GM21515 (cell line): ENCODE results near the gene DDR1.
A peak's percentile ranks its signal among the peaks of the same experiment; 100 is the strongest.
"Not testable (repeated sequence)": the region's sequence is repeated elsewhere in the genome, so short reads cannot be mapped to it uniquely, and the experiment has no call there.

Experiments used
- ATAC-seq: cut with Tn5 transposase; IDR thresholded peaks from one replicate; pipeline ENCODE4 v1.9.1; 2021; ENCODE audit not compliant: unreplicated experiment

The DDR1 gene

DNA sequence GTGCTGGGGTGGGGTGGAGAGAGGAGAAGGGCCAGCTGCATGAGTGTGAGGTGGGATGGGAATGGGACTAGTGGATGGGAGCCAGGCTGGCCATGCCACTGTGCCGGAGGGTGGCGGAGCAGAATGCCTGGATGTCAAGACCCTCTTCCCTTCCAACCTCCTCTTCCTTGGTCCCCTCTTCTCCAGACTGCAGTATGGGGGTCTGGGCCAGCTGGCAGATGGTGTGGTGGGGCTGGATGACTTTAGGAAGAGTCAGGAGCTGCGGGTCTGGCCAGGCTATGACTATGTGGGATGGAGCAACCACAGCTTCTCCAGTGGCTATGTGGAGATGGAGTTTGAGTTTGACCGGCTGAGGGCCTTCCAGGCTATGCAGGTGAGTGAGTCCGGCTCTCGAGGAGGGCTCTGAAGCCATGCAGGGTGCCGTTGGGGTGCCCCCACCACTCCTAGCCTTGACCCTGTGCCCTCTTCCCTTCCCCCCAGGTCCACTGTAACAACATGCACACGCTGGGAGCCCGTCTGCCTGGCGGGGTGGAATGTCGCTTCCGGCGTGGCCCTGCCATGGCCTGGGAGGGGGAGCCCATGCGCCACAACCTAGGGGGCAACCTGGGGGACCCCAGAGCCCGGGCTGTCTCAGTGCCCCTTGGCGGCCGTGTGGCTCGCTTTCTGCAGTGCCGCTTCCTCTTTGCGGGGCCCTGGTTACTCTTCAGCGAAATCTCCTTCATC is 7.7 kb downstream of the DDR1 start:
- ATAC-seq: no peak

DNA sequence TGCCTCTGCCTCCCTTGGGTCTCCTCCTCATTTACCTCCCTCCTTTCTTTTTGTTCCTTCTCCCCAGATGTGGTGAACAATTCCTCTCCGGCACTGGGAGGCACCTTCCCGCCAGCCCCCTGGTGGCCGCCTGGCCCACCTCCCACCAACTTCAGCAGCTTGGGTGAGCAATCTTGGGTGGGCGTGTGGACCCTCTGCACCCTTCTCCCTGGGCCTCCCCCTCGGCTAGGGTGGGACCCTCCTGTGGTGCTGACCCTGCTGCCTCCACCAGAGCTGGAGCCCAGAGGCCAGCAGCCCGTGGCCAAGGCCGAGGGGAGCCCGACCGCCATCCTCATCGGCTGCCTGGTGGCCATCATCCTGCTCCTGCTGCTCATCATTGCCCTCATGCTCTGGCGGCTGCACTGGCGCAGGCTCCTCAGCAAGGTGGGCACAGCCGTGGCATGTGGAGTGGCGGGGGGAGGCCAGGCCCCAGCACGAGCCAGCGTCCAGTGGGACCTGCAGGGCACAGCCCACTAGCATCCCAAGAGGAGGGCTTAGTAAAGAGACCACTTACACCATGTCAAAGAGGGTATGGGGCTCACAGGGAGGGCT is 8.8 kb downstream of the DDR1 start:
- no peak for ATAC-seq

DNA sequence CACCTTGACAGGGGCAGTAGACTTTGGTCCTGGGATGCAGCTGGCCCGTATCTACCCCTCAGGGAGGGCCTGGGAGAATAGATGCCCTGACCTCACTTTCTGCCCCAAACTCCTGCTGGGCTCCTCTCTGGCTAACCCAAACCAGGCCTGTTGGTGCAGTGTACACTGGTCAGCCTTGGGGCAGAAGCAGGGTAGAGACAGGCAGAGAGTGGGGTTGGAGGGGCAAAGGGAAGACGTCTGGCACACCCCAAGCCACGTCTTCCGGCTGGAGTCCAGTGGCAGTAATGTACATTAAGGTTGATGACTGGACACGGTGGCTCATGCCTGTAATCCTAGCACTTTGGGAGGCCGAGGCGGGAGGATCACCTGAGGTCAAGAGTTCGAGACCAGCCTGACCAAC is 9.3 kb downstream of the DDR1 start:
- no peak for ATAC-seq

DNA sequence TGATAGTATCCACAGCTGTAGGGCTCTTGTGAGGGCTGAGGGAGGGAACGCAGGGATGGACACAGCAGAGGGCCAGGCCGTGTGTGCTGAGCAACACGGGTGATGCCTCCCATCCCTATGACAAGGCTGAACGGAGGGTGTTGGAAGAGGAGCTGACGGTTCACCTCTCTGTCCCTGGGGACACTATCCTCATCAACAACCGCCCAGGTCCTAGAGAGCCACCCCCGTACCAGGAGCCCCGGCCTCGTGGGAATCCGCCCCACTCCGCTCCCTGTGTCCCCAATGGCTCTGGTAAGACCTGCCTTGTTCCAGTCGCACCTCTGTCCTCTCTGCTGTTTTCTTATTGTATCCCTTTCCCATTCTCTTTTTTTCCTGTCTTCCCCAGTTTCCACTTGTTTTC is 10.1 kb downstream of the DDR1 start:
- ATAC-seq: no peak

DNA sequence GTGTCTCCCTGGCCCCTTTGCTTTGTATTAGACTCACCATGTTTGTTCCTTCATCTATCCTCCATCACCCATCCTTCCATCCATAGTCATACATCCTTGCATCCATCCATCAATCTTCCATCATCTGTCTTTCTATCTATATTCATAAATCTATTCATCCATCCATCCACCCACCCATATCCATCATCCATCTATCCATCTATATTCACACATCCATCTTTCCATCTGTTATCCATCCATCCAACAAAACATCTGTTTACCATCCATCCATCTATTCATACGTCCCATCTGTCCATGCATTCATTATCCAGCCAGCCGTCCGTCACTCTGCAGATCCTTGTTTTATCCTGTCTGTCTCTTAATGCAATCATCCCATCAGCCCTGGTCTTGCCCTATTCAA is 10.6 kb downstream of the DDR1 start:
- ATAC-seq: no peak

DNA sequence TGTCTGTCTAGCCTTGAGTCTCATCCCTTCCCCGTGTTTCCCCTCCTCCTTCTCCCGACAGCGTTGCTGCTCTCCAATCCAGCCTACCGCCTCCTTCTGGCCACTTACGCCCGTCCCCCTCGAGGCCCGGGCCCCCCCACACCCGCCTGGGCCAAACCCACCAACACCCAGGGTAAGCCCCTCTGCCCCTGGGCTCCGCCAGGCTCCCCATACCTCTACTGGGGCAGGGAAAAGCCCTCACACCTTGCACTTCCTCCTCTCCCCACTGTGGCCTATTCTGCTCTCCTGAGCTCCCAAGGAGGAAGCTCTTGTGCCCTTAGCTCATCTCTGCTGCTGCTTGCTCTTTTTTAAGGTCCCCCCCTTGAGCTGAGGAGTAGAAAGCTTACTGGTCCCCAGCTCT is 11.0 kb downstream of the DDR1 start:
- no peak for ATAC-seq

DNA sequence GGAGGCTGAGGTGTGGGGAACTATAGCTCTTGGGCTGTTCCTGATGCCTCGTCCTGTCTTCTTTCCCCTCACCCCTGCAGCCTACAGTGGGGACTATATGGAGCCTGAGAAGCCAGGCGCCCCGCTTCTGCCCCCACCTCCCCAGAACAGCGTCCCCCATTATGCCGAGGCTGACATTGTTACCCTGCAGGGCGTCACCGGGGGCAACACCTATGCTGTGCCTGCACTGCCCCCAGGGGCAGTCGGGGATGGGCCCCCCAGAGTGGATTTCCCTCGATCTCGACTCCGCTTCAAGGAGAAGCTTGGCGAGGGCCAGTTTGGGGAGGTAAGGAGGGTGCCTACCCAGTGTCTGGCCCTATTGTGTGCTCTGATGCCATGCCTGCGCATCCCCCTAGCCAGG is 12.2 kb downstream of the DDR1 start:
- no peak for ATAC-seq

DNA sequence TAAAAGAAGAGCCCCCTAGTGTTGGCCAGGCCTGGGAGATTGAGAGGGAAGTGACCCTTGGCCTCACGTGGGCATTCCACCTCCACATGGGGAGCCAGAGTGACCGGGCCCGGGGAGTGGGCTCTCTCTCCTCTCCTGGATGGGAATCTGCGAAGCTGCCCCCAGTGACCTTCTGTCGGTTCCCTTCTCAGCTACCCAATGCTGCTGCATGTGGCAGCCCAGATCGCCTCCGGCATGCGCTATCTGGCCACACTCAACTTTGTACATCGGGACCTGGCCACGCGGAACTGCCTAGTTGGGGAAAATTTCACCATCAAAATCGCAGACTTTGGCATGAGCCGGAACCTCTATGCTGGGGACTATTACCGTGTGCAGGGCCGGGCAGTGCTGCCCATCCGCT is 13.6 kb downstream of the DDR1 start:
- ATAC-seq: no peak

DNA sequence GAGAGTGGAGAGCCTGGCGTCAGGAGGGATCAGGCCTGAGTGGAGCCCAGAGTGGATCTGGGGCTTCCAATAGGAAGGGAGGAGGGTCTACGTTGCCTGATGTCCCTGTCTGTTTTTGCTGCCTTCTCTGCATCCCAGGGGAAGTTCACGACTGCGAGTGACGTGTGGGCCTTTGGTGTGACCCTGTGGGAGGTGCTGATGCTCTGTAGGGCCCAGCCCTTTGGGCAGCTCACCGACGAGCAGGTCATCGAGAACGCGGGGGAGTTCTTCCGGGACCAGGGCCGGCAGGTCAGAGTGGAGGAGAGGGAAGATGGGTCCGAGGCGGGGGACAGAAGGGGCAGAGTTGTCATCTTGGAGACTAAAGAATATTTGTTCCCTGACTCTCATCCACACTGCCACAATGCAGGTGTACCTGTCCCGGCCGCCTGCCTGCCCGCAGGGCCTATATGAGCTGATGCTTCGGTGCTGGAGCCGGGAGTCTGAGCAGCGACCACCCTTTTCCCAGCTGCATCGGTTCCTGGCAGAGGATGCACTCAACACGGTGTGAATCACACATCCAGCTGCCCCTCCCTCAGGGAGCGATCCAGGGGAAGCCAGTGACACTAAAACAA is 14.5 kb downstream of the DDR1 start:
- ATAC-seq: no peak

DNA sequence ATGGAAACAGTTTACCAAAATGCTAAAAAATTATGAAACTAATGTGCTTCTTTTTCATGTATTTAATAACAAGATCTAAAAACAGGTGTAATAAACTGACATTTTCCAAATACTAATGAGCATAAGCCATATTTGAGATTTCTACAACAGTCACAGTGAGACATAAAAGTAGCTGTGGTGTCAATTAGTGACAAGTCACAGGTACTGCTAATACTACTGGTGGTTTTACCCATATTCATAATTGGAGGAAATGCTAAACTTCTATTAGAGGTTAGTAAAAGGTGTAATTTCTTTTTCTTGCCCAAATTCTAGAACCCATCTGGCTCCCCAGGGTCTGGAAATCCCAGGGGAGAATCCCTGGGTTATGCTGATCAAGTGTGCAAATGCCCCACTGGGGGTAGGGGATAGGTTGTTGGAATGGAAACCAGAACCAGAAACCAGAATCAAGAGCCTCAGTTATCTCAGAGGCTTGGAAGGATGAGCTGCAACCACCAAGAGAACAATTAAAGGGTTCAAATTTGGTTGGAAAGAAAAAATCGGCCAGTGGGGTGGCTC is 16.6 kb downstream of the DDR1 start:
- no peak for ATAC-seq

DNA sequence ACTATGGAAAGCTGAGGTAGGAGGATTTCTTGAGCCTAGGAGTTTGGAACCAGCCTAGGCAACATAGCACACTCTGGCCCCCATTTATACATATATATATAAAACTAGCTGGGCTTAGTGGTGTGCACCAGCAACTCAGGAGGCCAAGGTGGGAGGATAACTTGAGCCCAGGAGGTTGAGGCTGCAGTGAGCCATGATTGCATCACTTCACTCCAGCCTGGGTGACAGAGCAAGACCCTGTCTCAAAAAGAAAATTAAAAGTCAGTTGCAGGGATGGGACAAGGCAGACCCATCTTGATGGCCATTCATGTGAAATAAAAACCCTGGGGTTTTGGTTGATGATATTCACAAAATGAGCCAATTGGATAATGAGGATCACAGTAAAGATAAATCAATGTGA is 17.1 kb downstream of the DDR1 start:
- ATAC-seq: no peak

DNA sequence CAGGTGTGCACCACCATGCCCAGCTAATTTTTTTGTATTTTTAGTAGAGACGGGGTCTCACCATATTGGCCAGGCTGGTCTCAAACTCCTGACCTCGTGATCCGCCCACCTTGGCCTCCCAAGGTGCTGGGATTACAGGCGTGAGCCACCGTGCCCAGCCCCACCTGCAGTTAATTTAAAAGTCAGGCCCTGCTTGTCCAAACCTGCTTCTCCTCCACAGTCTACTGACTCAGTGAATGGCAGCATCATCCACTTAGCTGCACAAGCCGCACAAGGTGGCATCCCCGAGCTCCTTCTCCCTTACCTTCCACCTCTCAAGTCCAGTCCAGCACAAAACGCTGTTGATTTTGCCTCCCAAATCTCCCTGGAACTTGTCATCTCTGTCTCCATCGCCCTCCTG is 17.9 kb downstream of the DDR1 start:
- not testable (repeated sequence) for ATAC-seq

DNA sequence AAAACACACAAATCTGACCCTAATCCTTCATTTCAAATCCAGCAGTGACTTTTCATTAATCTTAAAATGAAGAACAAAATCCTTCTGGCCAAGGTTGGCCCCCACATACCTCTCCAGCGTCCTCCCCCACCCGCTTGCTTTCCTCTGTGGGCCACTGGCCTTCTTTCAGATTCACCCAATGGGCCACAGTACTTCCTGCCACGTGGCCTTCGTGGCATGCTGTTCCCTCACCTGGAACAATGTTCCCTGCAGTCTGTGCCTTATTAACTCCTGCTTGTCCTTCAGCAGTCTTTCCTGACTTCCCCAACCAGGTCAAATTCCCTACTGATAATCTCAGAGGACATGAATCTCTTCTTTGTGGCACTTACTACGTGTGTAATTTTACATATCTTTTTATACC is 18.4 kb downstream of the DDR1 start:
- no peak for ATAC-seq

DNA sequence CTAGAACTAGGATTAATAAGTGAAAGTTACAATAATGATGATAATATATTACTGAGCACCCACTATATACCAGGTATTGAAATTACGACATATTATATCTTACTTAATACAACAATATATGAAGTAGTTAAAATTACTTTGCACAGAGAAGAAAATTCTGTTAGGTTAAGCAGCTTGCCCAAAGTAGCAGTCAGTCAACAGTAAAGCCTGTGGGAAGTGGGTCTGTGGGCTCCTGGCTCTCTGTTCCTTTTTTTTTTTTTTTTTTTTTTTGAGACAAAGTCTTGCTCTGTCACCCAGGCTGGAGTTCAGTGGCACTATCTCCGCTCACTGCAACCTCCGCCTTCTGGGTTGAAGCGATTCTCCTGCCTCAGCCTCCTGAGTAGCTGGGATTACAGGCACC is 18.9 kb downstream of the DDR1 start:
- no peak for ATAC-seq

DNA sequence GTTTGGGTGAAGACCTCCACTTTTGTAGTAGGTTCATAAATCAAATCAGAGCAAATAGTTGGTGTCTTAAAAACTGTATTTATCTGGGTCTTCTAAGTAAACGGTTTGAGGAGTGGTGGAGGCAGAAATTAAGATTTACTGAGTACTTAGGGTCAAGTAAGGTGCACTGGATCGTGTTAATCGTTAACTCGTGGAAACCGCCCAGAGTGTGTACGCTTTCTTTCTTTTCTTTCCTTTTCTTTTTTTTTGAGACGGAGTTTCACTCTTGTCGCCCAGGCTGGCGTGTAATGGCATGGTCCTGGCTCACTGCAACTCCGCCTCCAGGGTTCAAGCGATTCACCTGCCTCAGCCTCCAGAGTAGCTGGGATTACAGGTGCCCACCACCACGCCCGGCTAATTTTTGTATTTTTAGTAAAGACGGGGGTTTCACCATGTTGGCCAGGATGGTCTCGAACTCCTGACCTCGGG is 23.0 kb downstream of the DDR1 start:
- ATAC-seq: not testable (repeated sequence)

DNA sequence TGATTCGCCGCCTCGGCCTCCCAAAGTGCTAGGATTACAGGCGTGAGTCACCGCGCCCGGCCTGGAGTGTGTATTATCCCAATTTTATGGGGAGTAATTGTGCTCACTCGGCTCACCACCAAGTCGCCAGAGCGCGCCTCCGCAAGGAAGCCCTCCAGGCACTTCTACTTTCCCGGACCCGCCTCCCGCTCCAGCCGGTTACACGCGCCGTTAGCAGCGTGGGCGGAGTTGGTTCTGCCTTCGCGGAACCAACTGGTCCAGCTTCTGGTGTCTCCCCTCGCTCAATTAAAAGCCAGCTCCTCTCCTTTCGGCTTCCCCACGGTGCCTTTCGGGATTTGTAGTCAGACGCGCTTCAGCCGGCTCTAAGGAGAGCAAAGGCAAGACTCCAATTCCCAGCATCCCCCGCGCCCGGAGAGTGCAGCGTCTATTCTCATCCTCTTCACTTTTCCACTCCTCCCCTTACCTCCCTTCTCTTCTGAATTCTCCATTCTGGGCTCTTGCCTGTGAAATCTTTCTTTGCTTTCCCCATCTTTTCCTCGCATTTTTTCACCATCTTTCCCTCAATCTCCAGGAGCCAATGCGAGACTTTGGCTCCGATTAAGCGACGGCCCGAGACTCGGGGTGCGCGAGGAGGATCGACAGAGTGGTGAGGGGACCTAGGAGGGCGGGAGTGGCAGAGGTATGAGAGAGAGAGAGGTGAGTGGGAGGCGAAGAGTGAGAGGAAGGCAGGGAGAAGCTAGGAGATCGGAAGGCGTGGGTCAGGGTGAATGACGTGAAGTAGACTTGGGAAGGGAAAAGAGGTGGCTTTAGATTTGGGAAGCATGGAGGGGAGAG is 23.7 kb downstream of the DDR1 start, which contains the start of gene GTF2H4:
TSS of gene GTF2H4 (plus strand) at position 450 of the 834 bp plus-strand sequence.
- peak; percentile 87 for ATAC-seq

DNA sequence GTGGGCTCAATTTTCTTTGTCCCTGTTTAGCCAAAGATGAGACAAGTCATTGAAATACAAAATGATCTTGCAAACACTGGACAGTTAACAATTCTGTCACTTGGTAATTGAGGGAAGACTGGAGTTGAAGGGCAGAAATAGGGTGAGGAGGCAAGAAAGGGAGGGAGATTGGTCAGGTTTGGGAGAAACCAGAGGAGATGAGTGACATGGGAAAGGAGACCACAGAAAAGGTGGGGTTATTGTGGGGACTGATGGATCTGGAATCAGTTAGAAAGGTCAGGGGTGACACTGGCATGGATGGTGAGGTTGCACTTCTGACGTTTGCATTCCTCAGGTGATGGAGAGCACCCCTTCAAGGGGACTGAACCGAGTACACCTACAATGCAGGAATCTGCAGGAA is 24.4 kb downstream of the DDR1 start:
- no peak for ATAC-seq

DNA sequence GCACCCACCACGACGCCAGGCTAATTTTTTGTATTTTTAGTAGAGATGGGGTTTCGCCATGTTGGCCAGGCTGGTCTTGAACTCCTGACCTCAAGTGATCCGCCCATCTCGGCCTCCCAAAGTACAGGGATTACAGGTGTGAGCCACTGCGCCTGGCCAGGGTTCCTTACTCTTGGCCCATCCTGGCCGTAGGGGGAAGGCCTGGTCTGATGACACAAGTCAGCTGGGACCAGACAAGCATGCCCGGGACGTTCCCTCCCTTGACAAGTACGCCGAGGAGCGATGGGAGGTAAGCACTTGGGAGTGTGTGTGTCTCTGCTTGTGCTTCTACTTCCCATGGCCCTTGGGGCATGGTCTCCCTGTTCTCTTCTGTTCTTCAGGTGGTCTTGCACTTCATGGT is 26.2 kb downstream of the DDR1 start:
- ATAC-seq: not testable (repeated sequence)

DNA sequence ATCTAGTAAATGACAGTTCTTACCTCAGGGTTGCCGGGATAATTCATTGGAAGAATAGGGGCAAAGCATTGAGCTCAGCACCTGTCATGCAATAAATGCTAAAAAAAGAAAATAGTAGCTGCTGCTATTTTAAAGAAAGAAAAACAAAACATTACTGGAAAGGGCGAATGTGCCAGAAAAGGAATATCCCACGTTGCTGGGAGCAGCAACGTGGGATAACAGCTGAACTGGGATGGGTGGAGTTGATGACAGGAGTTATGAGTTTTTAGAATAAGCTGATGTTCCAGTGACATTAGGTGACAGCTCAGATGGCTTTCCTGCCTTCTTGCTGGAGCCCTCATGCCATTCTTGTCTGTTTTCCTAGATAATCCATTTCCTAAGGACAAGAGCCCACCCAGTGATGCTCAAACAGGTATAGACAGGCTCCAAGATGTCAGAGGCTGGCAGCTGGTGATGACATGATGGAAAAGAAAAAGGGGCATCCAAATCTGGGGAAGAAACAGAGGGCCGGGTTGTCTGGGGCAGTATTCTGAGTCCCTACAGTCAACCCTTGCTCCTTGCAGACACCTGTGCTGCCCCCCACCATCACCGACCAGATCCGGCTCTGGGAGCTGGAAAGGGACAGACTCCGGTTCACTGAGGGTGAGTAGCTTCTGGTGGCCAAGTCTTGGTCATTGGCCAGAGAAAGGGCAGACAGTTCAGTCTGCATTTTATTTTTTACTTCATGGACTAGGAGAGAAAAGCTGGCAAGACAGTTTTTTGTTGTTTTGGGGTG is 28.6 kb downstream of the DDR1 start:
- ATAC-seq: no peak

DNA sequence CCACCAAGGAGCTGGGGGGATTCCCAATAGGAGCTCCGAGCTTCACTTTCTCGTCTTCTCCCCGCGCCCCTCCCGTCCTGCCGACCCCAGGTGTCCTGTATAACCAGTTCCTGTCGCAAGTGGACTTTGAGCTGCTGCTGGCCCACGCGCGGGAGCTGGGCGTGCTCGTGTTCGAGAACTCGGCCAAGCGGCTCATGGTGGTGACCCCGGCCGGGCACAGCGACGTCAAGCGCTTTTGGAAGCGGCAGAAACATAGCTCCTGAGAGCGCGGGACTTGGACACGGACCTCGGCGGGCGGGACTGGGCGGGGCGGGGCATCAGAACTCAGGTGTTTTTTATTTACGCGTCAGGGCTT is 29.4 kb downstream of the DDR1 start:
- peak; percentile 8 for ATAC-seq
